HL-60 (cell line): Measurements from ENCODE around the gene TXNIP.
A peak's percentile ranks its signal among the peaks of the same experiment; 100 is the strongest.

Experiments used
- DNase-seq, 2 experiments: peaks; one replicate each; pipeline ENCODE4 v3.0.0-alpha.2; 2010 to 2020; ENCODE audit warnings: low read depth in 1 of 2, low spot score in 1 of 2
- H3K27ac ChIP-seq: fragments of 250-450 bp; sonication (Bioruptor Pico); replicated peaks from 2 replicates; pipeline ENCODE4 v1.5.1; 2020; ENCODE audit warnings: mild to moderate bottlenecking, moderate library complexity
- H3K27me3 ChIP-seq: fragments of 250-450 bp; sonication (Bioruptor Pico); 2 replicates; pipeline ENCODE4 v1.5.1; 2021; ENCODE audit warnings: mild to moderate bottlenecking, moderate library complexity; ENCODE audit not compliant: insufficient read depth, poor library complexity, severe bottlenecking
- H3K4me3 ChIP-seq: replicated peaks from 2 replicates; pipeline ENCODE4 v1.5.1; 2011; ENCODE audit warnings: mild to moderate bottlenecking, control low read depth, low read length; ENCODE audit not compliant: insufficient read depth
- GABPA ChIP-seq: IDR thresholded peaks from 2 replicates; pipeline ENCODE4 v1.6.1; 2012; ENCODE audit warnings: low read depth
- POLR2AphosphoS5 ChIP-seq: IDR thresholded peaks from 2 replicates; pipeline ENCODE4 v1.6.1; 2012; ENCODE audit warnings: low read depth
- SPI1 ChIP-seq: IDR thresholded peaks from 2 replicates; pipeline ENCODE4 v1.6.1; 2012; ENCODE audit warnings: low read depth, mild to moderate bottlenecking, borderline replicate concordance
- TF ChIP-seq, protein P1 (sequence below): IDR thresholded peaks from 2 replicates; pipeline ENCODE4 v1.6.1; 2012; ENCODE audit warnings: low read depth; ENCODE audit not compliant: insufficient replicate concordance
- TF ChIP-seq, protein P2 (sequence below): IDR thresholded peaks from one replicate; pipeline ENCODE4 v1.5.1; 2011; ENCODE audit warnings: low read length, control low read depth, inconsistent platforms; ENCODE audit not compliant: insufficient read depth

Gene TXNIP

DNA sequence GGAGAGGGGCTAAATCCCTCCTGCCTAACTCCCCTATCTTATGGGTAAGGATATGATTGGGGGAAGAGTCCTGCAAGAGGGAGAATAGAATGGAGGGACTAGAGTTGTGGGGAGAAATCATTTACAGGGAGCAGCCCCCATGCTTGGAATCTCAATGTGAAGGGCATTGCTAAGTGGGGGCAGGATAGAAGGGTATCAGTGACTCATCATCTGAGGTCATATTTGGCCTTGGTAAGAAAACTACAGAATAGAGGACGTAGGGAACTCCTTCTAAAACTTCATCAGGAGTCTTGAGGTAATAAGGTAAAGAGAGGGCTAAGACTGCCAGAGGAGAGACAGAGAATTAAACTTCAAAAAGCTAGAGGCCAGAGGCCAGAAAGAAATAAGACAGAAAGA, 24.7 kb upstream of the TXNIP start:
- no peak for DNase-seq
- TF ChIP-seq GABPA, result no peak
- TF ChIP-seq, protein P1, sequence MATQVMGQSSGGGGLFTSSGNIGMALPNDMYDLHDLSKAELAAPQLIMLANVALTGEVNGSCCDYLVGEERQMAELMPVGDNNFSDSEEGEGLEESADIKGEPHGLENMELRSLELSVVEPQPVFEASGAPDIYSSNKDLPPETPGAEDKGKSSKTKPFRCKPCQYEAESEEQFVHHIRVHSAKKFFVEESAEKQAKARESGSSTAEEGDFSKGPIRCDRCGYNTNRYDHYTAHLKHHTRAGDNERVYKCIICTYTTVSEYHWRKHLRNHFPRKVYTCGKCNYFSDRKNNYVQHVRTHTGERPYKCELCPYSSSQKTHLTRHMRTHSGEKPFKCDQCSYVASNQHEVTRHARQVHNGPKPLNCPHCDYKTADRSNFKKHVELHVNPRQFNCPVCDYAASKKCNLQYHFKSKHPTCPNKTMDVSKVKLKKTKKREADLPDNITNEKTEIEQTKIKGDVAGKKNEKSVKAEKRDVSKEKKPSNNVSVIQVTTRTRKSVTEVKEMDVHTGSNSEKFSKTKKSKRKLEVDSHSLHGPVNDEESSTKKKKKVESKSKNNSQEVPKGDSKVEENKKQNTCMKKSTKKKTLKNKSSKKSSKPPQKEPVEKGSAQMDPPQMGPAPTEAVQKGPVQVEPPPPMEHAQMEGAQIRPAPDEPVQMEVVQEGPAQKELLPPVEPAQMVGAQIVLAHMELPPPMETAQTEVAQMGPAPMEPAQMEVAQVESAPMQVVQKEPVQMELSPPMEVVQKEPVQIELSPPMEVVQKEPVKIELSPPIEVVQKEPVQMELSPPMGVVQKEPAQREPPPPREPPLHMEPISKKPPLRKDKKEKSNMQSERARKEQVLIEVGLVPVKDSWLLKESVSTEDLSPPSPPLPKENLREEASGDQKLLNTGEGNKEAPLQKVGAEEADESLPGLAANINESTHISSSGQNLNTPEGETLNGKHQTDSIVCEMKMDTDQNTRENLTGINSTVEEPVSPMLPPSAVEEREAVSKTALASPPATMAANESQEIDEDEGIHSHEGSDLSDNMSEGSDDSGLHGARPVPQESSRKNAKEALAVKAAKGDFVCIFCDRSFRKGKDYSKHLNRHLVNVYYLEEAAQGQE, result no peak
- TF ChIP-seq POLR2AphosphoS5, result no peak
- TF ChIP-seq SPI1, result no peak
- TF ChIP-seq, protein P2, sequence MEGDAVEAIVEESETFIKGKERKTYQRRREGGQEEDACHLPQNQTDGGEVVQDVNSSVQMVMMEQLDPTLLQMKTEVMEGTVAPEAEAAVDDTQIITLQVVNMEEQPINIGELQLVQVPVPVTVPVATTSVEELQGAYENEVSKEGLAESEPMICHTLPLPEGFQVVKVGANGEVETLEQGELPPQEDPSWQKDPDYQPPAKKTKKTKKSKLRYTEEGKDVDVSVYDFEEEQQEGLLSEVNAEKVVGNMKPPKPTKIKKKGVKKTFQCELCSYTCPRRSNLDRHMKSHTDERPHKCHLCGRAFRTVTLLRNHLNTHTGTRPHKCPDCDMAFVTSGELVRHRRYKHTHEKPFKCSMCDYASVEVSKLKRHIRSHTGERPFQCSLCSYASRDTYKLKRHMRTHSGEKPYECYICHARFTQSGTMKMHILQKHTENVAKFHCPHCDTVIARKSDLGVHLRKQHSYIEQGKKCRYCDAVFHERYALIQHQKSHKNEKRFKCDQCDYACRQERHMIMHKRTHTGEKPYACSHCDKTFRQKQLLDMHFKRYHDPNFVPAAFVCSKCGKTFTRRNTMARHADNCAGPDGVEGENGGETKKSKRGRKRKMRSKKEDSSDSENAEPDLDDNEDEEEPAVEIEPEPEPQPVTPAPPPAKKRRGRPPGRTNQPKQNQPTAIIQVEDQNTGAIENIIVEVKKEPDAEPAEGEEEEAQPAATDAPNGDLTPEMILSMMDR, result no peak
- Histone ChIP-seq H3K4me3 (no peak overlapping the region), H3K27ac (no peak overlapping the region), H3K27me3 (peaks cover 8% of the 10 kb centered on the region)

DNA sequence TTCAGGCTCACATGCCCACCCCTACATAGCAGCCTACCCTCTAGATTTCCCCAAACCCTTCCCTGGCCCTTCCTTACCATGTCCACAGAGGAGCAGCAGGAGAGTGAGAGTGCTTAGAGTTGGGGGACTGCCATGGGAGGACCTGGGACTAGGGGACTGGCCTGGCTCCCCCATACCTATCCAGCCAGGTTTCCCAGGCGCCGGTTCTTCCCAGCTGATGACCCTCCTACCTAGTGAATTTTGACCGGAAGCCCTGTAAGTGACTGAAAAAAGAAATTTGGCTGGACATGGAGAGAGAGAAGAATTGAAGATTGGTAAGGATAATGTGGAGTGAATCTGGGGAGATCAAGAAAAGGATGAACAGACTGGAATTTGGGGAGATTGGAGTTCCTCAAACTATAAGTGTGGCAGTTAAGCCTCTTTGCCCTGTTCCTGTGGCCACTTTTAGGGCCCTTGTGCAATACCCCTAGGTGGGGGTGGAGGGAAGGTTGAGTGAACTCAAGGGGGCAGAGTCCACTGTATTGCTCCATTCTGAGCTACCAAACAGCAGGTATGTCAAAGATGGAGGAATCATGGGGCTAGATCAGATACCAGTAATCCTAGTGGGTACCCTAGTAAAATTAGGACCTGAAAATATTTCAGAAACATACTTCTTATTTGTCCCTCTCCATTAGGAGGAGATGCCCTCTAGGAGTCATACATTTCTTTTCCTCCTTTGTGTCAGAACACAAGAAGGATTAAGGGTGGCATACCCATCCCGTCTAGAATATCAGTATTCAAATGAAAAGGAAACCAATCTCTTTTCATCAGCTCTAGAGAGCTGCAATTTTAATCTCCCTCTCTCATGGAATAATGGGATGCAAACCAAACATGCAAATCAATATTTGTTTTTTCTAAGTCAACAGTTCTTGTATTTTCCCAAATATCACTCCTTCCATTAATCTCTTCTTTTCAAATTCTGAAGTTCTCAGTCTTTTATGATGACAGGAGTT, 24.0 kb upstream of the TXNIP start:
- no peak overlapping the region for H3K4me3 ChIP-seq
- peaks cover 8% of the 10 kb centered on the region for H3K27me3 ChIP-seq
- peak; percentile 11; the same call in 1 of the 2 replicates for TF ChIP-seq SPI1
- no peak for TF ChIP-seq GABPA
- peak; percentile 41 to 61 for DNase-seq
- H3K27ac ChIP-seq, result no peak overlapping the region

DNA sequence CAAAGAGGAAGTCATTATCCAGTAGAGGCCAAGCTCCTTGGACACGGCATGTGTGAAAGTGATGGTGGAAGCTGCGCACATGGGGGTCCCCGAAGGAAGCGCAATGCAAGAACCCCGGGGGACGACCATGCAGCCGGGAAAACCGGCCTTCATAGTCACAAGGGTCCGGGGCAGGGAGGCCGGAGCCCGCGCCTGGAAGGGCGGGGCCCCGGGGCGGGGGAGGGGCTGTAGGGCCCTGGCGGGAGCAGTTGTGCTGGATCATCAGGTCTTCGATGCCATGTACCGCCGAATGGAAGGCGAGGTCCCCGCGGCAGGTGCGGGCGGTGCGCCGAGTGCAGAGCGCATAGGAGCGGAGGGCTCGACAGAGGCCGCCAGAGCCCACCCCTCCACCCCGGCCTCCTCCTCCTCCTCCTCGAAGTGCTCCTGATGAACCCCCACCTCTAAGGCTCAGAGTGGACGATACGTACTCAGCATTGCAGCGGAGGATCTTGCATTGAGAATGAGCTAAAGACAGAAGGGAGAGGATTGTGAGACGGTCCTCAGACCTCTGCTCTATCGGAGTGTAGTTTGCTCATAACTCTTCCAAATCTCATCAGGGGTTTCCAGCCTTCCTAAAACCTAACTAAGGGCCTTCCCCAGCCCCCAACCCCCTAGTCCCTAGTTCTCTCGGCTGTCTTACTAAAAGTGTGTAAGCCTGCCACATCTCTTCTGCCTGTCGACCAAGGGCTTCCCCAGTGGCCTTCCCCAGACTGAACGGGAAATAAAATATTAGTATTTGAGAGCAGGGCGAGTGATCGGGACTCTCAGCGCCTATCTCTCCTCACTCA, 23.1 kb upstream of the TXNIP start:
- H3K27ac ChIP-seq, result no peak overlapping the region
- peaks cover 8% of the 10 kb centered on the region for H3K27me3 ChIP-seq
- TF ChIP-seq, protein P1, result no peak
- no peak for TF ChIP-seq SPI1
- no peak for TF ChIP-seq POLR2AphosphoS5
- TF ChIP-seq, protein P2, result no peak
- TF ChIP-seq GABPA, result no peak
- DNase-seq, result no peak
- H3K4me3 ChIP-seq, result no peak overlapping the region

DNA sequence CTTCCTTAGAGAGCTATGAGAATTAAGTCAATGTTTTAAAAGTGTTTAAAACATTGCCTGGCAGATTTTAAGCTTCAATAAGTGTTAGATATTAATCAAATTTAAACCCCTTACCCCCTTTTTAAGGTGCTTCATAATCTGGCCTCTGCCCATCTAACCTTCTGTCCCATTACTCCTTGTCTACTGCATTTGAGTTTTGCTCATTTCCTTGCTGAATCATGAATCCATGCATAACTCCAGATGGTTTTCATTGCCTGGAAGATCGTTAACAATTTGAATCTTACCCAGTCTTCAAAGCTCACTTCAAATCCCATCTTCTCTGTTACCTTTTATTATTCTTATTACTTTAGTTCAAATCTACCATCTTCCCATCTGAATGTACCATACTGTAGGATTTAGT, 20.5 kb upstream of the TXNIP start:
- TF ChIP-seq GABPA, result no peak
- TF ChIP-seq, protein P2, result no peak
- TF ChIP-seq POLR2AphosphoS5, result no peak
- TF ChIP-seq SPI1, result no peak
- TF ChIP-seq, protein P1, result no peak
- no peak for DNase-seq
- peaks cover 8% of the 10 kb centered on the region for H3K27me3 ChIP-seq

More for the DNA sequence above, 20.5 kb upstream of the TXNIP start:
- no peak overlapping the region for H3K27ac ChIP-seq
- H3K4me3 ChIP-seq, result no peak overlapping the region
